ENCODE measurements around the gene ARL5C.

ARL5C gene

DNA sequence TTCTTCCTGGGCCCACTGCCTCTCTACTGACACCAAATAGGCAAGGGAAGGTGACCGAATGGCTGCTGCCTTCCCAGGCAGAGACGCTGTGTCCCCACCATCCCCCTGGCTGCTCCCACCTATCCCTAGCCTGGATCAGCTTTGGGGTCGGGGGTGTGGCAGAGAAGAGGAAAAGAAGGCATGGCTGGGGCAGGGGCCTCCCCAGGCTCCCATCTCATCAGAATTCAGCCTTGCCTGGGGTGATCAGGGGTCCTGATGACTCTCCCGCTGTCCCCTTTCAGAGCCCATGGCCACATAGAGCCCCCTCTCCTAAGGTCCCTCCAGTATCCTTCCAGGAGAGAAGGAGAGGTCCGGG, 15.2 kb downstream of the ARL5C start:
- no peak overlapping the region for H3K4me3 ChIP-seq

GRCh38 chr17:39150104-39150634, 15.8 kb downstream of the ARL5C start:
- Histone ChIP-seq H3K36me3 (replicated peaks) (no peaks in the 10 kb centered on the region), H3K4me1 (peaks cover 4% of the 10 kb centered on the region), H3K27me3 (ENCODE audit: low read depth) (no peaks in the 10 kb centered on the region), H3K4me3 (no peak overlapping the region), H3K9me3 (no peaks in the 10 kb centered on the region)
- DNase-seq (ENCODE audit: low spot score in 2 of 2), result no peak
- in situ Hi-C loops (cut with MboI; ENCODE audit: low sequenced_read_pairs), result no loop called here

More for the DNA sequence above, 15.2 kb downstream of the ARL5C start:
- no peak for DNase-seq (ENCODE audit: low spot score in 2 of 2)
- H3K9me3 ChIP-seq, result no peaks in the 10 kb centered on the region
- H3K27me3 ChIP-seq (ENCODE audit: low read depth), result no peaks in the 10 kb centered on the region
- no peaks in the 10 kb centered on the region for H3K36me3 ChIP-seq (replicated peaks)
- in situ Hi-C loops (cut with MboI; ENCODE audit: low sequenced_read_pairs), result no loop called here
- peaks cover 4% of the 10 kb centered on the region for H3K4me1 ChIP-seq

DNA sequence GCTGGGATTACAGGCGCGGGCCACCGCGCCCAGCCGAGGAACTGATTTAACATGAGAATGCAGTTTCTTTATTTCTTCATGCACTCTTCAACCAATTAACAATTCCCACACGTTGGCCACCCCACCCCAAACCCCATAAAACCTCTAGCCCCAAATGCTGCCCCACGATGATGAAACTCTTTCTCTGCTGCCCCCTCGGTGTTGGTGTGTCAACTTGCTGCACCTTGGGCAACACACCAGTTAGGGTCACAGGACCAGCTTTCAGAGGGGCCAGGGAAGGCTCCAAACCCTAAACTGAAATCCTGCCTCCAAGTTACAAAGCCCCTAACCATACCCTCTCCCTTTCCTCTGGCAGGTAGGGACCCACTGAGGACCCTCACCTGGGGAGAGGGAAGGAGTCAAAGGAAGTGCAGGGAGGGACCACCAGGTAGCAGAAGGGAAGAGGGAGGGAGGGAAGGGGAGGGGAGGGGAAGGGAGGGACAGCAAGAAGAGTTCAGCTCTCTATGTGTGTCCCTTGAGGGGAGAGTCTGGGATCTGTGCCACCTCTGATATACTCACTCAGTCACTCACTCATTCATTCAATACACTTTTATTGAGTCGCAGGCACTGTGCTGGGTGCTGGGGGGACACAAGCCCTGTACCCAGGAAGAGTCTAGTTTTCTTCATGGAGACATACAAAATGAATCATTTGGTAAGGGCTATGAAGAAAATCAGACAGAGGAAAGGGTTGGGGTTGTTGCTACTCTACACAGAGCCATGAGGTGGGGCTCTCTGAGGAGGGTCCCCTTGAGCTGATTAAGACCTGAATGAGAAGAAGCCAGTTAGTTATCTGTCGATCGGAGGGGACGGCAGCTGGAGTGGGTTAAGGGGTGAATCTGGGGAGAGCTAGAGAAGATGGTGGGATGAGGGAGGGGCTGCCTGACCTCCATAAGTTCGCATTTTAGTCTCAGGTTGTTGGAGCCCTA, 18.5 kb downstream of the ARL5C start:
- peaks cover 4% of the 10 kb centered on the region for H3K4me1 ChIP-seq
- in situ Hi-C loops (cut with MboI; ENCODE audit: low sequenced_read_pairs), result no loop called here
- no peaks in the 10 kb centered on the region for H3K36me3 ChIP-seq (replicated peaks)
- no peaks in the 10 kb centered on the region for H3K27me3 ChIP-seq (ENCODE audit: low read depth)
- no peak for DNase-seq (ENCODE audit: low spot score in 2 of 2)
- no peaks in the 10 kb centered on the region for H3K9me3 ChIP-seq
- H3K4me3 ChIP-seq, result no peak overlapping the region

GRCh38 chr17:39146273-39146672, 19.7 kb downstream of the ARL5C start:
- H3K27me3 ChIP-seq (ENCODE audit: low read depth), result no peaks in the 10 kb centered on the region

DNA sequence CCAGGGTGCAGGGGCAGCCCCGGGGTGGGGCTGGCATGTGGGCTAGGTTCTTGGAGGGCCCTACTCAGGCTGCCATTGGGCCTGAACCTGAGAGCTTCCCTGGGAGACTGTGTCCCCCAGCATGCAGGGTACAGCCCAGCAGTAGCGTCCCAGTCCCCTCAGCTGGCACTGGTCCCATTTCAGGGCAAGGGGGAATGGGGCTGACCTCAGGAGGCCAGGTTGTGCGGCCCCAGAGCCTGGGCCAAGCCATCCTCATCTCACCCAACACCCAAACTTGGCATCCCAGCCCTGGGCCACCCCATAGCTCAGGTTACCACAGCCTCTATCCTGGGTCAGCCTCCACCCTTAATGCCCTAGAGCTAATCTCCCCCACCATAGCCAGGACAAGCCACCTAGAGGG, 20.8 kb downstream of the ARL5C start:
- no peaks in the 10 kb centered on the region for H3K4me1 ChIP-seq
- no peak for DNase-seq (ENCODE audit: low spot score in 2 of 2)
- in situ Hi-C loops (cut with MboI; ENCODE audit: low sequenced_read_pairs), result no loop called here
- H3K4me3 ChIP-seq, result no peak overlapping the region
- no peaks in the 10 kb centered on the region for H3K36me3 ChIP-seq (replicated peaks)
- H3K9me3 ChIP-seq, result peaks cover 4% of the 10 kb centered on the region; the same call in 1 of the 2 replicates
- H3K27me3 ChIP-seq (ENCODE audit: low read depth), result no peaks in the 10 kb centered on the region

More at GRCh38 chr17:39146273-39146672, 19.7 kb downstream of the ARL5C start:
- Histone ChIP-seq H3K4me3 (no peak overlapping the region), H3K36me3 (replicated peaks) (no peaks in the 10 kb centered on the region), H3K9me3 (no peaks in the 10 kb centered on the region), H3K4me1 (no peaks in the 10 kb centered on the region)
- DNase-seq (ENCODE audit: low spot score in 2 of 2), result no peak
- in situ Hi-C loops (cut with MboI; ENCODE audit: low sequenced_read_pairs), result no loop called here

- in situ Hi-C loops (cut with MboI; ENCODE audit: low sequenced_read_pairs), result no loop called here
- H3K4me3 ChIP-seq, result no peak overlapping the region
- no peaks in the 10 kb centered on the region for H3K4me1 ChIP-seq
- H3K27me3 ChIP-seq (ENCODE audit: low read depth), result no peaks in the 10 kb centered on the region
- no peaks in the 10 kb centered on the region for H3K36me3 ChIP-seq (replicated peaks)
- peaks cover 4% of the 10 kb centered on the region; the same call in 1 of the 2 replicates for H3K9me3 ChIP-seq
- no peak for DNase-seq (ENCODE audit: low spot score in 2 of 2)
Observed at GRCh38 chr17:39144416-39144840, 21.5 kb downstream of the ARL5C start.

DNA sequence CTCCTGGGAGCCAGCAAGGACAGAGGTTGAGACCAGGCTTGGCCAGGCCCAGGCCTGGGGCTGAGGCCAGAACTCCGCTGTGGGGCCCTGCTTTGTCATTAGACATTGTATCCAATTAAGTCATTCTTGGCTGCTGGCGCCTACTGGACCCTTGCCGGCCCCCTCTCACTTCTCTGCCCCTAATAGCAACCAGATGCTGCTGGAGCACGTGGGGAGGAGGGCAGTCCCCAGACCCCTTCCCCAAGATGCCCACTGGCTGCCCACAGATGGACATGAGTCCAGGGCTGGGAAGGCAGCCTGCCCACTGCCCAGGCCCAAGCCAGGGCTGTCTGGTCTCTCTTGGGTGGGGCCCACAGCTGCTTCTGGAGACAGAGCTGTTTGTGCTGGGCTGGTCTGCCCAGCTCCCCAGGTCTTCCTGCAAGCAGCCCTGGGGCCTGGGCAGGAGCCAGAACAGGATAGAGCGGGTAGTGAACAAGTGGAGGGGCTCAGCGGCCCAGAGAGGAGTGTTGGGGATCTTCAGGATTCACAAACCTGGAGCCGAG, 22.3 kb downstream of the ARL5C start:
- Histone ChIP-seq H3K4me1 (no peaks in the 10 kb centered on the region), H3K36me3 (replicated peaks) (no peaks in the 10 kb centered on the region), H3K4me3 (no peak overlapping the region), H3K9me3 (peaks cover 4% of the 10 kb centered on the region; the same call in 1 of the 2 replicates), H3K27me3 (ENCODE audit: low read depth) (no peaks in the 10 kb centered on the region)
- no peak for DNase-seq (ENCODE audit: low spot score in 2 of 2)
- in situ Hi-C loops (cut with MboI; ENCODE audit: low sequenced_read_pairs), result no loop called here

DNA sequence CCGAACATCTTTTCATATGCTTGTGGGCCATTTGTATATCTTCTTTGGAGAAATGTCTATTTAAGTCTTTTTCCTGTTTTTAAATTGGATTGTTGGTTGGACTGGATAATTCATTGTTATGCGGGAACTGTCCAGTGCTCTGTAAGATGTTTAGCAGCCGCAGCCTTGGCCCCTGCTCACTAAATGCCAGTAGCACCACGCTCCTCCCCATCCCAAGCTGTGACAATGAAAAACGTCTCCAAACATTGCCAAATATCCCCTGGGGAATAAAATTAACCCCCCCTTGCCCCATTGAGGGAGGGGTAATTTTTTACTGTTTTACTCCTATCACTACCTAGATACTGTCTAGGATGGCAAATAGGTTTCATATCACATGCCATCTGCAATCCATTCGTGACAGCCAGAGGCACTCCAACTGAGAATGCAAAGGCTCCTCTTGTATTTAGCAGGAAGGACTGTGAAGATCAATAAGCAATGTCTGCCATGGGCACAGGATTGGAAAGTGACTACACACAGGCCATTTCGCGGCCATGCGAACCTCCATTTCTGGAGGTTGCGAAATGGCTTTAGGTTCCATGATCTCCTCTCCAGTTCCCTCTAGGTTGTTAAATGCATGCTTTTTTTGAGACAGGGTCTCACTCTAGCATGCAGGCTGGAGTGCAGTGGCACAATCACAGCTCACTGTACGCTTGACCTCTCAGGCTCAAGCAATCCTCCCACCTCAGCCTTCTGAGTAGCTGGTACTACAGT, 23.9 kb downstream of the ARL5C start:
- Histone ChIP-seq H3K4me3 (no peak overlapping the region), H3K27me3 (ENCODE audit: low read depth) (no peaks in the 10 kb centered on the region), H3K9me3 (peaks cover 4% of the 10 kb centered on the region; the same call in 1 of the 2 replicates), H3K4me1 (no peaks in the 10 kb centered on the region), H3K36me3 (replicated peaks) (no peaks in the 10 kb centered on the region)
- no peak for DNase-seq (ENCODE audit: low spot score in 2 of 2)
- in situ Hi-C loops (cut with MboI; ENCODE audit: low sequenced_read_pairs), result no loop called here

GRCh38 chr17:39141294-39141693, 24.7 kb downstream of the ARL5C start:
- no peaks in the 10 kb centered on the region for H3K4me1 ChIP-seq
- H3K27me3 ChIP-seq (ENCODE audit: low read depth), result no peaks in the 10 kb centered on the region
- in situ Hi-C loops (cut with MboI; ENCODE audit: low sequenced_read_pairs), result no loop called here
- H3K4me3 ChIP-seq, result no peak overlapping the region
- H3K36me3 ChIP-seq (replicated peaks), result no peaks in the 10 kb centered on the region
- H3K9me3 ChIP-seq, result peaks cover 4% of the 10 kb centered on the region; the same call in 1 of the 2 replicates
- no peak for DNase-seq (ENCODE audit: low spot score in 2 of 2)

GRCh38 chr17:39139561-39139960, 26.4 kb downstream of the ARL5C start:
- no peak overlapping the region for H3K4me3 ChIP-seq
- no peaks in the 10 kb centered on the region for H3K4me1 ChIP-seq
- no peaks in the 10 kb centered on the region for H3K27me3 ChIP-seq (ENCODE audit: low read depth)
- in situ Hi-C loops (cut with MboI; ENCODE audit: low sequenced_read_pairs), result no loop called here
- H3K9me3 ChIP-seq, result peaks cover 4% of the 10 kb centered on the region; the same call in 1 of the 2 replicates
- H3K36me3 ChIP-seq (replicated peaks), result no peaks in the 10 kb centered on the region
- no peak for DNase-seq (ENCODE audit: low spot score in 2 of 2)

DNA sequence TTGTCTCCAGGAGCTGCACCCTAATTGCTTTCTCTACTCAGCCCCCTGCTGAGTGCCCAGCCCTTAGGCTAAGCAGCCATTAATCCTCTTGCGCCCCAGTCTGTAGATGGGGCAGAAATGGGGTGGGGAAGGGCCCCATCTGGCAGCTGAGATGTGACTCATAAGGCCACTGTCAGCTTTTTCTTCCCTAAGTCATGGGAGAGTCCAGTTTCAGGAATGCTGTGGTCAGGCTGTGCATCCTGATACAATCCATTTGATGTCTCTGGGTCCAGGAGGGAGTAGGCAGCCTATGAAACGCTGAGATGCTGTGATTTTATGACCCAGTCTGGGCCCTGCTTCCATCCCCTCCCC, 26.8 kb downstream of the ARL5C start:
- H3K9me3 ChIP-seq, result peaks cover 4% of the 10 kb centered on the region; the same call in 1 of the 2 replicates
- H3K27me3 ChIP-seq (ENCODE audit: low read depth), result no peaks in the 10 kb centered on the region
- H3K36me3 ChIP-seq (replicated peaks), result no peaks in the 10 kb centered on the region
- H3K4me1 ChIP-seq, result no peaks in the 10 kb centered on the region
- H3K4me3 ChIP-seq, result no peak overlapping the region
- in situ Hi-C loops (cut with MboI; ENCODE audit: low sequenced_read_pairs), result no loop called here
- no peak for DNase-seq (ENCODE audit: low spot score in 2 of 2)

DNA sequence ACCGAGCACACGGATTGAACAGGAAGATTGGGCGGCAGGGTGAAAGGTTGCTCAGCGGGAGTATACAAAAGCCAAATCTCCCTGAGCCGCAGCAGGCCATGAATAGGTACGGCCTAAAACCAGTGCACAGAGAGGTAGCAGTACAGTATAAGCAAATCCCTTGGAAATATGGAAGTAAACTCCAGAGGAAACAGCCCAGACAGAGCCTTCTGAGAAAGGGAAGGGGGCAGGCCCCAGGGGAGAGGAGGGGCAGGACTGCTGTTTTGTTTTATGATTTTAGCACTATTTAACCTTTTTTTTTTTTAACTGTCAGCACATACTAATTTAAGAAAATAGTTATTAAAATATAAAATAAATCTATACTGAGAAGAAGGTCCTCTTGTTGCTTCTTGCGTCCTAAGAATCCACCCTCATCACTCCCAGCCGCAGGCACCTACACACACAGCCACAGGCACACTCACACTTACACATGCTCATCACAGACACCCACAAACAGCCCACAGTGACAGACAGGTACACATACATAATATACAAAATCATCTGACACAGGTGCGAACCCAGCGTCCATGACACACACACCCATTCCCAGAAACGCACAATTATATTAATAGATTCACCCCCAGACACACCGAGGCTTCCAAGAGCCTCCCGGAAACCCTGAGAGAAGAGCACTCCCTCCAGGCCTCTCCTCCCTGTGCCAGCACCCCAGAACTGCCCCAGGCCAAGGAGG, 27.4 kb downstream of the ARL5C start:
- Histone ChIP-seq H3K9me3 (peaks cover 4% of the 10 kb centered on the region; the same call in 1 of the 2 replicates), H3K27me3 (ENCODE audit: low read depth) (no peaks in the 10 kb centered on the region), H3K4me3 (no peak overlapping the region), H3K4me1 (no peaks in the 10 kb centered on the region), H3K36me3 (replicated peaks) (no peaks in the 10 kb centered on the region)
- in situ Hi-C loops (cut with MboI; ENCODE audit: low sequenced_read_pairs), result no loop called here
- DNase-seq (ENCODE audit: low spot score in 2 of 2), result no peak

DNA sequence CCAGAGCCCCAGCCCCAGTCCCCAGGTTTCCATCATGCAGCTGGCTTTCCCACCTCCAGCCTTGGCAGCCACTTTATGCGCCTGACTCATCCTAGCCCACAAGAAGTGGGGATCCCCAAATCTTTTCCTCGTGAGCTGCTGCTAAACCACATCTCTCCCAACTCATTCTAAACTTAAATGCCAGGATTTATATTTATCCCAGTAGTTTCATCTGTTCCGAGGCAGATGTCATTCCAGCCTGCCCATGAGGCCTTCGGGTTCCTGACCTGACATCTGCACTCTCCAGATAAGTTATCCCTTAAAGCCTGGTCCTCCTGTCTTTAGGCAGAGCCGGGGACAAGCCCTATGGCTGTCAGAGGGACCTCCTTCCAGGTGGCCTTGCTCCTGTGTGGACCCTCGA, 31.1 kb downstream of the ARL5C start:
- Histone ChIP-seq H3K9me3 (no peaks in the 10 kb centered on the region), H3K27me3 (ENCODE audit: low read depth) (no peaks in the 10 kb centered on the region), H3K4me3 (no peak overlapping the region), H3K36me3 (replicated peaks) (no peaks in the 10 kb centered on the region), H3K4me1 (no peaks in the 10 kb centered on the region)
- in situ Hi-C loops (cut with MboI; ENCODE audit: low sequenced_read_pairs), result no loop called here
- no peak for DNase-seq (ENCODE audit: low spot score in 2 of 2)

Data from HAP-1 (cell line).